ENCODE measurements around the gene GPR143. TPM values are rescaled to one million over a fixed set of nuclear protein-coding genes. Genes with fewer than 3 reads are reported as not detected.

Gene GPR143
- total RNA-seq, 2 donors from 2014 or later: 0.62 to 0.74 TPM

DNA sequence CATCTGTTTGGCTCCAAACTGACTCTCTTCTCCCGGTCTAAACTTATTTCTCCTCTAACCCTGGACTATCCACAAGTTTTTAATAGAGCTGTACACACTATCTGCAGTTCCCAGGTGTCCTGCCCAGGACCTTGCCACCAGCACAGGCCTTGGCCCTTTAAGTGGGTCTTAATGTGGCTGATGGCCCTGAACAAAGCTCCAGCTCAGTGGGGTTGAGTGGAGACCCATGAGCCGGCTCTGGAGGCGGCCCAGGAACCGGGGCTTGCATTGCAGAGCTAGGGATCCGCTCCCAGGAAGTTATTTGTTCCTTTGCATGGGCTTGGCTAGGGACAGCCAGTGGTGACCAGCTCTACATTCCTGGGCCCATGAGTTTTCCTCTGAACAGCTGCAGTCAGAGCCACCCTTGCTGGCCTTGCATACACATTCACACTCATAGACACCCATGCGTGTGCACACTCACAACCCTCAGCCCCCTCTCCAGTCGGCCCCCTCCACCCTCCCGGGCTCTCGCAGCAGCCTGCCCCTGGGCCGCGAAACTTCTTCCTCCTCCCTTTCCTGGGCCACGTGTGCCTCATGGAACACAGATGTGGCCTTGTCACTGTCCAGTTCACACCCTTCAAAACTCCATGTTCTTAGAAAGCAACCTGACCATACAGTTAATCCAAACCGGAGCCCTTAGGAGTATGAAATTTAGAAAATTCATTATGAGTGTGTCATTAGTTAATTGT lies 58.2 kb downstream of the GPR143 start:
- H3K4me3 ChIP-seq: no peak overlapping the region
- no peak for DNase-seq
- no peaks in the 10 kb centered on the region for H3K9me3 ChIP-seq
- no peak overlapping the region for H3K27ac ChIP-seq
- H3K4me1 ChIP-seq: no peaks in the 10 kb centered on the region
- TF ChIP-seq, protein P1, sequence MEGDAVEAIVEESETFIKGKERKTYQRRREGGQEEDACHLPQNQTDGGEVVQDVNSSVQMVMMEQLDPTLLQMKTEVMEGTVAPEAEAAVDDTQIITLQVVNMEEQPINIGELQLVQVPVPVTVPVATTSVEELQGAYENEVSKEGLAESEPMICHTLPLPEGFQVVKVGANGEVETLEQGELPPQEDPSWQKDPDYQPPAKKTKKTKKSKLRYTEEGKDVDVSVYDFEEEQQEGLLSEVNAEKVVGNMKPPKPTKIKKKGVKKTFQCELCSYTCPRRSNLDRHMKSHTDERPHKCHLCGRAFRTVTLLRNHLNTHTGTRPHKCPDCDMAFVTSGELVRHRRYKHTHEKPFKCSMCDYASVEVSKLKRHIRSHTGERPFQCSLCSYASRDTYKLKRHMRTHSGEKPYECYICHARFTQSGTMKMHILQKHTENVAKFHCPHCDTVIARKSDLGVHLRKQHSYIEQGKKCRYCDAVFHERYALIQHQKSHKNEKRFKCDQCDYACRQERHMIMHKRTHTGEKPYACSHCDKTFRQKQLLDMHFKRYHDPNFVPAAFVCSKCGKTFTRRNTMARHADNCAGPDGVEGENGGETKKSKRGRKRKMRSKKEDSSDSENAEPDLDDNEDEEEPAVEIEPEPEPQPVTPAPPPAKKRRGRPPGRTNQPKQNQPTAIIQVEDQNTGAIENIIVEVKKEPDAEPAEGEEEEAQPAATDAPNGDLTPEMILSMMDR (IDR thresholded peaks at IDR 0.05): no peak
- no peak overlapping the region for H3K9ac ChIP-seq (ENCODE audit: low read depth in 2 of 2, low read length in 2 of 2)
- no peaks in the 10 kb centered on the region for H3K27me3 ChIP-seq
- H3K36me3 ChIP-seq: no peaks in the 10 kb centered on the region
- intact Hi-C loops (cut with DNase I): loop anchor here (5.0 to 10.0 kb wide), 4 partner anchors 353 to 963 kb away; no protein-coding TSS in a partner anchor

DNA sequence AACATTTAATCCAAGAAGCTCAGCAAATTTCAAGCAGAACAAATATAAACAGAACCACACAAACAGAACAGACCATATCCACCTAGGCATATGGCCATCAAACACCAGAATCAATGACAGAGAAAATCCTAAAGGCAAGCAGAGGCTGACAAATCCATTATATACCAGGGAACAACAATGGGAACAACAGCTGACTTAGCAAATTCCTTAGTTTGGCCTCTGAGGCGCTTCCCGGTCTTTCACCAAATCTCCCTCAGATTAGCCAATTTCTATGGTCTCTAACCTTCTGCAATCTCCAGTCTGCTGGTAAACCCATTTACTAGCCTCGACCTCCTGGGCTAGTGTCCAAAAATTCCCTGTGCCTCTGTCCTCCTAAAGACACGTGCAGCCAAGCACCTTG lies 59.2 kb downstream of the GPR143 start:
- H3K27ac ChIP-seq: no peak overlapping the region
- H3K36me3 ChIP-seq: no peaks in the 10 kb centered on the region
- intact Hi-C loops (cut with DNase I): loop anchor here (5.0 to 10.0 kb wide), 4 partner anchors 352 to 962 kb away; no protein-coding TSS in a partner anchor
- no peaks in the 10 kb centered on the region for H3K9me3 ChIP-seq
- H3K9ac ChIP-seq (ENCODE audit: low read depth in 2 of 2, low read length in 2 of 2): no peak overlapping the region
- TF ChIP-seq, protein P1 (IDR thresholded peaks at IDR 0.05): no peak
- H3K27me3 ChIP-seq: no peaks in the 10 kb centered on the region
- DNase-seq: no peak
- H3K4me3 ChIP-seq: no peak overlapping the region
- no peaks in the 10 kb centered on the region for H3K4me1 ChIP-seq

DNA sequence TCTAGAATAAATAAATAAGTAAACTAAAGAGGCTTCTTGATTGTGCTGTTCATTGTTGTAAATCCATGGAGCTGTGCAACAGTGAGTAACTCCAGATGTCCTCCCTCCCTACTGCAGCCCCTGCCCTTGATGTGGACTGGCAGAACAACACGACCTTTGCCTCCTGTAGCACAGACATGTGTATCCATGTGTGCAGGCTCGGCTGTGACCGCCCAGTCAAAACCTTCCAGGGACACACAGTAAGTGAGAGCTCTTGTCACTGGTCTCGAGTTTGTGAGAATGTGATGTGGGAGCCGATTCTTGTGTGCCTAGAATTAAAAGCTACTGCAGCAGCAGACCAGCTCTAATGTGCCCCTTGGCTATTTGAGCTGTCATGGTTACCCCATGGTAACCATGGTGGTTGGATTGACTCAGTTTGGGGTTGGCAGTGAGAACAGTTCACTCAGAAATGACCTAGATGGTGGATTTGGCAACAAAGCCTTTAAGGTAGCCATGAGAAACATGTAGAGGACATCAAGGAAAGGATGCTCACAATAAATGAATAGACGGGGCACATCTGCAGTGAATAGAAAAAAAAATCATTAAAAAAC lies 60.7 kb downstream of the GPR143 start:
- H3K9me3 ChIP-seq: no peaks in the 10 kb centered on the region
- no peaks in the 10 kb centered on the region for H3K36me3 ChIP-seq
- no peak overlapping the region for H3K9ac ChIP-seq (ENCODE audit: low read depth in 2 of 2, low read length in 2 of 2)
- no peak for DNase-seq
- no peak overlapping the region for H3K4me3 ChIP-seq
- no peaks in the 10 kb centered on the region for H3K27me3 ChIP-seq
- TF ChIP-seq, protein P1 (IDR thresholded peaks at IDR 0.05): no peak
- H3K4me1 ChIP-seq: no peaks in the 10 kb centered on the region
- no peak overlapping the region for H3K27ac ChIP-seq
- intact Hi-C loops (cut with DNase I): loop anchor here (5.0 to 10.0 kb wide), 4 partner anchors 350 to 960 kb away; no protein-coding TSS in a partner anchor

DNA sequence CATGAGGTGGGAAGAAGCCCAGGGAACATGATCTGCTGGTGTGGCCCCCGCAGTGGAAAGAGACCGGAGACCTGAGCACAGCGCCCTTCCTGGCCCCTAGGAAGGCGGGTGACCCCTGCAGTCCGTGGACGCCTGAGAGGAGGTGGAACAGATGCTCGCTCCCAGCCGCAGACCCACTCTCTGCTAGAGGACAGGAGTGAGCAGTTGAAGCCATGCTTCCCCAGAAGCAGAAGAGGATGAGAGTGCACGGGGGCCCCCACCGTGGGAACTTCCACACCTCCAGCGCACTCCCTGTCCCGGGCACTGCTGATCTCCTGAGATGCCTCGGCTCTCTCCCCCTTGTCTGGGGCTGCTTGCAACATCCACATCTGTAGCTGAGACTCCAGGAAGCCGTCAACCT lies 62.2 kb downstream of the GPR143 start:
- Histone ChIP-seq H3K4me3 (no peak overlapping the region), H3K9ac (ENCODE audit: low read depth in 2 of 2, low read length in 2 of 2) (no peak overlapping the region), H3K4me1 (no peaks in the 10 kb centered on the region), H3K9me3 (no peaks in the 10 kb centered on the region), H3K27me3 (no peaks in the 10 kb centered on the region), H3K36me3 (no peaks in the 10 kb centered on the region), H3K27ac (no peak overlapping the region)
- TF ChIP-seq, protein P1 (IDR thresholded peaks at IDR 0.05): no peak
- DNase-seq: no peak
- intact Hi-C loops (cut with DNase I): loop anchor here (10.0 kb wide), 2 partner anchors 349 to 959 kb away; no protein-coding TSS in a partner anchor

DNA sequence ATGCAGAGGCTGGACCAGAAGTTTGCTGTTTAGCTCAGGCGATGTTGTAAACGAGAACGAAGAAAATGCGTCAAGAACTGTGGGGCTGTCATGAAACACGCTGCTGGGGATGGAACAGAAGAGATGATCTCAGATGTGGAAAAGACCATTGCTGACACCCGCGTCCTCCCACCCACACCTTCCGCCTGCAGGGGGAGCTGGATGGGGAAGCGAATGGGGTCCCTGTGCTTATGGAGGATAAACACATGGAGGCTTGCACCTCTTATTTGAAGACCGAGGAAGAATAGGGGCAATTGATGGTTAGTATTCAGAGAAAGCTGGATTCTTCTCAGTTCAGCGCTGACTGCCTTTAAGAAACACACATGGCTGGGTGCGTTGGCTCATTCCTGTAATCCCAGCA lies 63.9 kb downstream of the GPR143 start:
- no peaks in the 10 kb centered on the region for H3K36me3 ChIP-seq
- H3K4me1 ChIP-seq: no peaks in the 10 kb centered on the region
- H3K9ac ChIP-seq (ENCODE audit: low read depth in 2 of 2, low read length in 2 of 2): no peak overlapping the region
- TF ChIP-seq, protein P1 (IDR thresholded peaks at IDR 0.05): no peak
- H3K4me3 ChIP-seq: no peak overlapping the region
- no peaks in the 10 kb centered on the region for H3K9me3 ChIP-seq
- DNase-seq: no peak
- intact Hi-C loops (cut with DNase I): loop anchor here (10.0 kb wide), 2 partner anchors 347 to 957 kb away; no protein-coding TSS in a partner anchor
- no peak overlapping the region for H3K27ac ChIP-seq
- H3K27me3 ChIP-seq: no peaks in the 10 kb centered on the region

Measured in colonic mucosa (tissue), 4 donors.